LNCaP clone FGC (cell line): ENCODE results near the gene SAP30L.

Experiments
- DNase-seq: peaks from one replicate; pipeline ENCODE4 v3.0.0-alpha.2; 2011; ENCODE audit warnings: low read depth
- H3K4me3 ChIP-seq: 2 replicates; pipeline ENCODE4 v1.5.1; 2011; ENCODE audit warnings: mild to moderate bottlenecking, low read depth, low read length, control low read depth
- TF ChIP-seq, protein P1 (sequence below): IDR thresholded peaks from 2 replicates; pipeline ENCODE4 v1.5.1; 2012; ENCODE audit warnings: mild to moderate bottlenecking; ENCODE audit not compliant: control insufficient read depth, insufficient read depth; ENCODE audit errors: extremely low read depth

Gene SAP30L

DNA sequence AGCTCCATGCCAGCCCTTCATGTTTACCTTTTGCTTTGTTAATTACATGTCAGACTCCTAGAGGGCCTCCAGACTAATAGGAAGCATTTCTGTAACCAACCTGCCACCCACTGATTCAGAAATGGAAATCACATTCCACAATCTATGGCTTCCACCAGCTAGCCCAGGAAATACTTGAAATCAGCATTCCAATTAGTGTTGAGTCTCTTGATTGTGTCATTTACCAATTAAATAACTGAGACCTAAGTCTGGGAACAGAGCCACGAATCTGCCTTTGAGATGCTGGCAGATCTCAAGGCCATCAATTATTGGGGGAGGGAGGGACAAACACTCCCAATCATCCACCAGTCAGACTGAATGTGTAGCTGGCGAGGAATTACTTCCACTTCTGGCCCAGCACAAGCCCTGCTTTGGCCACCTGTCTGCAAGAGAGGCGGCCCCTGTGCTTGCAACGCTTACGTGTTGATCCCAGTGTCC, 27.4 kb upstream of the SAP30L start:
- H3K4me3 ChIP-seq: no peak overlapping the region
- TF ChIP-seq, protein P1, sequence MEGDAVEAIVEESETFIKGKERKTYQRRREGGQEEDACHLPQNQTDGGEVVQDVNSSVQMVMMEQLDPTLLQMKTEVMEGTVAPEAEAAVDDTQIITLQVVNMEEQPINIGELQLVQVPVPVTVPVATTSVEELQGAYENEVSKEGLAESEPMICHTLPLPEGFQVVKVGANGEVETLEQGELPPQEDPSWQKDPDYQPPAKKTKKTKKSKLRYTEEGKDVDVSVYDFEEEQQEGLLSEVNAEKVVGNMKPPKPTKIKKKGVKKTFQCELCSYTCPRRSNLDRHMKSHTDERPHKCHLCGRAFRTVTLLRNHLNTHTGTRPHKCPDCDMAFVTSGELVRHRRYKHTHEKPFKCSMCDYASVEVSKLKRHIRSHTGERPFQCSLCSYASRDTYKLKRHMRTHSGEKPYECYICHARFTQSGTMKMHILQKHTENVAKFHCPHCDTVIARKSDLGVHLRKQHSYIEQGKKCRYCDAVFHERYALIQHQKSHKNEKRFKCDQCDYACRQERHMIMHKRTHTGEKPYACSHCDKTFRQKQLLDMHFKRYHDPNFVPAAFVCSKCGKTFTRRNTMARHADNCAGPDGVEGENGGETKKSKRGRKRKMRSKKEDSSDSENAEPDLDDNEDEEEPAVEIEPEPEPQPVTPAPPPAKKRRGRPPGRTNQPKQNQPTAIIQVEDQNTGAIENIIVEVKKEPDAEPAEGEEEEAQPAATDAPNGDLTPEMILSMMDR: no peak
- DNase-seq: no peak

DNA sequence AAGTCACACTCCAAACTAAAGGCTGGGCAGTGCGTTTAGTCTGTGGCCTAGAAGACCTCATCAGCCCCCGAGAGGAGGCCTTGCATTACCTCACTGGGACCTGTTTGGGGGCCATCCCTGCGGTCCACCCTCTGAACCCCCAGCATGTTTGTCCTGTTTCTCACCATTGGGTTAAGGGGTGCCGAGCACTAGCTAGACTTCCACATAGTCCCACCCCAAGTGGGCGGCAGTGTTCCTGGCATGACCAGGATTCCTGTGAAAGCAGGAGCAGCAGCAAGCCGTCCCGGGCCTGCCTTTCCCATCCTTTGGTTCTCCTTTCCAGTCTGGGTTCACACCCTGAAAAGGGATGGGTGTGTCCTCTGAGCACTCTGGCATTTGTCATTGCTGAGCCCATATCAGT, 26.6 kb upstream of the SAP30L start:
- DNase-seq: no peak
- TF ChIP-seq, protein P1: no peak
- H3K4me3 ChIP-seq: no peak overlapping the region

DNA sequence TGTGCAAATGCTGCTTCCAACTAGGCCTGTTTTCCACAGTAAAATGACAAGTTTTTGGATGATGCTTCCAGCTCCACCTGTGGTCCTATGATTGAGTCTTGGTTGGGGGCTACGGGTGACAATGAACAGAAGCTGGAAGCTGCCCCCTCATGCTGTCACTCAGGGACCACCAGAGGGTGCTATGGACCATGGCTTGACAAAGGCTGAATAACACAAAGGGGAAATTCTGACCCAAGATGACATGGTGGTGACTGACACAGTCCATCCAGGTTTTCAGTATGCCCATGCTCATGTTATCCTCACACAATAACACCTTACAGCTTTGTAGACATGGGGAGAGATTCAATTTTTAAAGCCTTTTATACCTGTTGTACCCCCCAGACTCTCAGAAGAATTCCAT, 23.9 kb upstream of the SAP30L start:
- TF ChIP-seq, protein P1: peak; percentile 44
- no peak overlapping the region for H3K4me3 ChIP-seq
- DNase-seq: no peak

GRCh38 chr5:154422298-154422697, 23.5 kb upstream of the SAP30L start:
- TF ChIP-seq, protein P1: no peak
- no peak for DNase-seq

DNA sequence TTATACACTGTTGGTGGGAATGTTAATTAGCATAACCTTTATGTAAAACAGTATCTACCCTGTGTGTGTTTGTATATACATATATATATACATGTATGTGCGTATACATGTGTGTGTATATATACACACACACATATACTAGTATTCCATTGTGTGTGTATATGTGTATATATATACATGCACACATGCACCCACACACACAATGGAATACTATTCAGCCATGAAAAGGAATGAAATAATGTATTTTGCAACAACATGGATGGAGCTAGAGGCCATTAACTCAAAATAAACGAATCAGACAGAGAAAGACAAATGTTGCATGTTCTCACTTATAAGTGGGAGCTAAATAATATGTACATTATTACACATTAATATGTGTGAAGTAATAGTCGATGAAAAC, 17.6 kb upstream of the SAP30L start:
- no peak for DNase-seq
- no peak overlapping the region for H3K4me3 ChIP-seq
- TF ChIP-seq, protein P1: no peak

More at GRCh38 chr5:154422298-154422697, 23.5 kb upstream of the SAP30L start:
- H3K4me3 ChIP-seq: no peak overlapping the region

- TF ChIP-seq, protein P1: no peak
- DNase-seq: no peak
Observed at GRCh38 chr5:154429341-154429740, 16.5 kb upstream of the SAP30L start.

DNA sequence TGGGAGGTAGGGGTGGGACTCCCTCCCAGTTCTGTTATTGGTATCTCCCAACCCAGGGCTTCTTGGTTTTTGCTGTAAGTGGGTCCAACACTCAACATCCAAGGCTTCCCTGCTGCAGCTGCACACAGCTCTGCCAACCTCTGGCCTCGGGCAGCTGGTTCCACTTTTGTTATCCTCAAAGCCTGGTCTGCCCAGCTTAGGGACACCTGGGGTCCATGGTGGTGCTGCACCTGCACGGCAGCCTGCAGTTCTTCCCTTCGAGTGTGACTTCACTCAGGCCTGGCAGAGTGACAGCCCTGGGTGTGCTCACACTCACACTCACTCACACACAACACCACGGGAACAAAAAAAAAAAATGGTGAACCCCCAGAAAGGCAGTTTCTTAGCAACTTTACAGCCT, 15.3 kb upstream of the SAP30L start:
- TF ChIP-seq, protein P1: no peak
- no peak for DNase-seq
- no peak overlapping the region for H3K4me3 ChIP-seq

More at GRCh38 chr5:154429341-154429740, 16.5 kb upstream of the SAP30L start:
- H3K4me3 ChIP-seq: no peak overlapping the region
